GM19467 (cell line): ENCODE measurements around the gene RPS8.
"Not testable (repeated sequence)": the region's sequence is repeated elsewhere in the genome, so short reads cannot be mapped to it uniquely, and the experiment has no call there.

Experiments used
- ATAC-seq: cut with Tn5 transposase; IDR thresholded peaks from one replicate; pipeline ENCODE4 v1.9.1; 2021; ENCODE audit warnings: mild to moderate bottlenecking, moderate library complexity; ENCODE audit not compliant: unreplicated experiment

RPS8 gene

DNA sequence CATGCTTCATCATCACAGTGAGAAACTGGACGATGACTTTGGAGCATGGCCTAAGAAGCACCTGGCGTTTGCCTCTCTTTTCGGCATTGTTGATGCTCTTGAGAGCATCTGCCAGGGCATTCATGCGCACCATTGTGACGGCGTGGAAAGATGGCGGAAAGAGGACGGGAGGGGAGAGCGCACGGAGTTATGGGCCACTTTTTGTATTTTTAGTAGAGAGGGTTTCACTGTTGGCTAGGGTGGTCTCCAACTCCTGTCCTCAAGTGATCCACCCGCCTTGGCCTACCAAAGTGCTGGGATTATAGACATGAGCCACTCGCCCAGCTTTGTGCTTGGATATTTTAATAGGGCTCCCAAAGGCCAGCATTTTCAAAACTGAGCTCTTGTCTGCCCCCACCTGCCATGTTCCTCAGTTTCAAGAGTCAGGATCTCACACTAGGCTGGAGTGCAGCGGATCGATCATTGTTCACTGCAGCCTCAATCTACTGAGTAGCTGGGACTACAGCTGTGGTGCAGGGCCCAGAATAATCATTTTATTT is 5.3 kb downstream of the RPS8 start:
- no peak for ATAC-seq

DNA sequence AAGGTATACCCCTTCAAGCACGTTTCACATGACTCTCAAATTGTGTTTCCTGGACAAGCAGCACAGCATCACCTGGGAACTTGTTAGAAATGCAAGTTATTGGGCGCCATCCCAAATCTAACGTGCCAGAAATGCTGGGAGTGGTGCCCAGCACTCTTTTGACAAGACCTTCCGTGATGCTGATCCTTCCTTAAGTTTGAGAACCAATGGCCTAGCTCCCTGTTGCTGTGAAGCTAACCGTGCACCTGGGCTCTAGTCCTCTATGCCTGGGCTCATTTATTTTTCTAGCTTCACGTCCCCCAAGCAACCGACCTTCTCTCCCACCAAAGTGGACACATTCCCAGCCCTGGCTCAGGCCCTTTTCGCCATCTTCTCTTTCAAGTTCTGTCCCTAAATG is 8.4 kb downstream of the RPS8 start:
- no peak for ATAC-seq

DNA sequence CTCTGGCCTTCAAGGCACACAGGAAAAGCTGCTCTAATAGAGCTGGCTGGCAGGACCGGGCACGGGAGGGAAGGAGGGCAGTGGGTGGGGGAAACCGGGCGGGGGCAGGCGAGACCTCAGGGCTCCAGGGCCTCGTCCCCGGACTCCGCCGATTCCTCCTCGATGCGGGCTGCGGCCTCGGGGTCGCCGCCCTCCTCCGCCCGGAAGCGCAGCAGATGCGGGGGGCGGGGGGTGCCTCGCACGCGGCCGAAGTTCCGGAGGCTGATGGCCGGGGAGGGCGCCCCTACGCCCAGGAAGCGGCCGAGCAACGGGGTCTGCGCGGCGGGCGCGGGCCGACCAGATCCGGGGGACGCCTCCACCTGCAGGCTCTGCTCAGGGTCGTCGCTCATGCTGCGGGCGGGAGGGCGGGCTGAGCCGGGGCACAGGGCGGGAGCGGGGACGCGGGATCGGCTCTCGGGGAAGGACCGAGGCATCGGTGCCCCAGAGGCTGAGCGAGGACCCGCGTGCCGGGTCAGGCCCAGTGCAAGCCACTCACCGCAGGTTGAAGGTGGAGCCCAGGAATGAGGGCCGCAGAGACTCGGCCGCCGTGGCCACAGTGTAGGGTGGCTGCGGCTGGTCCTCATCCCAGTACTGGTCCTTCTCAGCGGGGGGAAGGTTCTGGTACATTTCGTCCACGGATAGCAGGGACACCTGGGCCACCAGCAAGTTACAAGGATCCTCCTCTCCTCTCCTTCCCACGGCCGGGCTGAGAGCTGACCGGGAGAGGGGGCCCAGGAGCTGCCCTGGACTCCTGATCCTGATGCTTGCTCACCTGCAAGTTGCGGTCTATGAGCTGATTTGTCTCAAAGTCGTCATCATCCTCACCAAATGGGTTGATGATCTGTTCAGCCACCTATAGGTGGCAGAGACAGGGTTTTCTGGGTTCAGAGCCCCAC is 9.0 kb downstream of the RPS8 start:
- no peak for ATAC-seq

DNA sequence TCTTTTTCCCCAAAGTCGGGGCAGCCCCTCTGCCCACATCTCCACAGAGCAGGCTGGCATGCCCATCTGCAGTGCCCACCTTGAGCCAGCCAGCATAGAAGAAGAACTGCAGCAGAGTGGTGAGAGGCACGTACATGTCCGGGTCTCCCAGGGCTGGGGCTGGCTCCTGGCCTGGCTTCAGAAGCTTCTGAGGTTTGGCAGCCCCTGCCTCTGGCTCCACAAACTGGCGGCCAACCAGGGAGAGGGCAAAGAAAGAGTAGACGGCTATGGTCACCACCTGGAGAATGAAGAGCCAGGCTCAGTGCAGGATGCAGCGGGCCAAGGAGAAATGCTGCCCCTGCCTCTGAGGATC is 9.7 kb downstream of the RPS8 start:
- ATAC-seq, result no peak

DNA sequence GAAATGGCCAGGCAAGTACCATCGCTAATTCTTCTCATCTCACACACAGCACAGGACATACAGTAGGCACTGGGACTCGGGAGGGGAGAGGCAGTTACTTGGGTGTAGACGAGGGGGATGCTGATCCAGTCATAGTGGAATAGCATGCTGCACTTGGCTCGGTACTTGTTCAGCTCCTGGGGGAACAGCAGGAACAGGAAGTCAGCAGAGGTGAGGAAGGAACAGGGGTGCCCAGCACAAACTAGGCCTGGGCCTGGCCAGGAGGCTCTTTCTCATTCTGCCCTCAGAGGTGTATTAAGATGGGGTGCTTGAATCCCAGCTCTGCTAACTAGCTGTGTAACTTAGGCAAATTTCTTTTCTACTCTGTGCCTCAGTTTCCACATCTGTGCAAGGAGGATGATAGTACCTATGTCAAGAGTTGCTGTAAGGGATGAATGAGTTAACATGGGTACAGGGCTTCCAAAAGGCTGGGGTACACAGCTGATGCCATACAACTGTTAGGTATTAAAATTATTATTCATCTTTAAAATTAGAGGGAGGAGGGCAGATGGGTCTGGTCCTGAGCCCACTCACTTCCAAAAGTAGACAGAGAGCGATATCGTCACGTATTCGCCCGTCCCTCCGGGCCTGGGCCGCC is 10.3 kb downstream of the RPS8 start:
- ATAC-seq, result no peak

DNA sequence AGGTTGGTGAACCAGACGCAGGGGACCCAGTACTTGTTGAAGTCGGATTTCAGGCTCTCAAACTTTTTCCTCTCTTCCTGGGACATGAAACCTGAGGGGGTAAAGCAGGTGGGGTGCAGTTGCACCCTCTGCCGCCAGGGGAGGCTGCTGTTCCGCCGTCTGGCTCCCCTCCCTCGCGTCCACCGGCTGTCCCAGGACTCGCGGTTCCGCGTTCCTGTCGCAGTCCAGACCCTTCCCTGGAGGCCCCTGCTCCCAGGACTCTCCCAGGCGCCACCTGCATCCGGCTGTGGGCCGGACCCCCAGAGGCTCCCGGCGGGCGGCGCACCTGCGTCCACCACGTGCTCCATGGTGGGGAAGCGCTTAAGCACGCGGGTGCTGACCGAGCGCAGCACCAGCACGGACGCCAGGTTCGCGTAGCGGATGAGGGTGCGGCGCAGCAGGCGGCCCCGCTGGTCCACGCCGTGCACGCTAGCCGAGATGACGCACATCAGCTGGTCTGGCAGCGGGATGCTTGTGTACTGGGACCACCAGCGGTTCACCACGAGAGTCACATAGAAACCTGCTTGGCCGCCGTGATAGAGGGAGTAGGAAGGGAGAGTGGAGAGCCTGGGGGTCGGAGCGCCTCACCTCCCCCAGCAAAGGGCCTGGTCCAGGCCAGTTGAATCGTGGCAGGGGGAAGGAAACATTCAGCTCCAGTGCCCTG is 10.9 kb downstream of the RPS8 start:
- ATAC-seq, result peak; percentile 52

DNA sequence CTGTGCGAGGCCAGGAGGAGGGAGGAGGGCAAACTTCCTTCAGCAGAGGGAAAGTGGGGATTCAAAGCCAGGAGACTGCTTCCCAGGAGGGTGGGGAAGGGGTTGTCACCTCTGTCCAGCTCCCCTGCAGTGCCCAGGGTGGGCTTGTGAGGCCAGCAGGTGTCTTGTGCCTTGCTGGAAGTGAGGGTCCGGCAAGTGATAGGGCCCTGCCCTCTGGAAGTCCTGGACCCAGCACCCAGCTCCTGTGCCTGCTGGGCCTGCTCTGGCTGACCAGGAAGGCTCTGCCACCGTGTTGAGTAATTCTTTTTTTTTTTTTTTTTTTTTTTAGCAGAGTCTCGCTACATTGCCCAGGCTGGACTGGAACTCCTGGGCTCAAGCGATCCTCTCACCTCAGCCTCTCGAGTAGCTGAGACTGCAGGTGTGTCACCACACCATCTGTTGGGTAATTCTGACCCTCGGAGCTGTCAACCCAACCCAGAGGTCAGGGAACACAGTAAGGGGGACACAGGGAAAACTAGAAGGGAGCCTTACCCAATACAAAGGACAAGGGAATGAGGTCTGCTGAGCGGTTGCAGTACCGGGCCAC is 11.6 kb downstream of the RPS8 start:
- no peak for ATAC-seq

DNA sequence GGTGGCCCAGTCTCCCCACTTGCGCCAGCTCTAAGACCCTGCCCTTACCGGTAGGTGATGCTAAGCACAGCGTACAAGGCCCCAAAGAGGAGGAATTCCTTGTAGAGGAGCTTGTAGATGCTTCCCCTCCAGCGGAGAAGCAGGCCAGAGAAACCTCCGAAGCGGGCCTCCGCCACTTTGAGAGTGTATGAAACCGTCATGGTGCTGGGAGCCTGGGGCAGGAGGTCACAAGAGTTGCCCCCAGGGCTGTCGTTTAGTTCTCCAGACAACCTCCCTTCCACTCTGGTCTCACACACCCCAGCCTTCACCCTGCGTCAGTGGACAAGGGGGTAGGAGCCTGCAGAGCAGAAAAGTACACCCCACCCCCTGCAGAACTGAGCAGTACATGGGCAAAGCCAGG is 12.2 kb downstream of the RPS8 start:
- no peak for ATAC-seq

DNA sequence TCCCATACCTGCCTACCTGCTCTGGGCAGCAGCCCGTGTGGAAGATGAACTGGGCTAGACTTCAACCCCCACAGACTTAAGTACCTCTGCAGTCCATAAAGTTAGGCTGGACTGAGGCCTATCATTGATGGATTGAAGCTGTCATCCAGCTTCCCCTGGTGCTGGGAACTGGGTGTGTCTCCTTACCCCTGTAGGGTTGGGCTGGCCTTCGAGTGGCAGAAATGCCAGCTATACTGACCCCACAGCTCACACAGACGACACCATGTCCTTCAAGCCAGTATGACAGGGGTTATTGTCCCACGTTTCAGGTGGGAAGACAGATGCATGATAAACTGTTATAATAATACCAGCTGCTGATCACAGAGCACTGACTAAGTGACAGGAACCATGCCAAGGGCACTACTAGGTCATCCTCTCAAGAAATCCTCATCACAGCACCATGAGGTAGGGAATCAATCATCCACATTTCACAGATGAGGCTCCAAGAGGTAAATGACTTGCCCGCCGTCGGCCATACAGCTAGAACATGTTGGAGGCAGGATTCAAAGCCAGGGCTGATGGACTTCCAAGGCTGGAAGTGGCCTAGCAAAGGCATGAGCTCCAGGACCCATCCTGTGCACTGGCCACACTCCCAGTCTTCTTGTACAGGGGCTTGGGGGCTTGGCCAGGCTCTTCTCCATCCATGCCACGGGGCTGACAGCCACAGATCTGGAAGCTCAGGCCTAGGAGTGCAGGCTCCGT is 12.9 kb downstream of the RPS8 start, which contains the start of gene BEST4:
BEST4 (minus strand) TSS at position 51 of the 741 bp plus-strand sequence. CDS start 465 bp downstream, outside the sequence.
- ATAC-seq, result no peak

DNA sequence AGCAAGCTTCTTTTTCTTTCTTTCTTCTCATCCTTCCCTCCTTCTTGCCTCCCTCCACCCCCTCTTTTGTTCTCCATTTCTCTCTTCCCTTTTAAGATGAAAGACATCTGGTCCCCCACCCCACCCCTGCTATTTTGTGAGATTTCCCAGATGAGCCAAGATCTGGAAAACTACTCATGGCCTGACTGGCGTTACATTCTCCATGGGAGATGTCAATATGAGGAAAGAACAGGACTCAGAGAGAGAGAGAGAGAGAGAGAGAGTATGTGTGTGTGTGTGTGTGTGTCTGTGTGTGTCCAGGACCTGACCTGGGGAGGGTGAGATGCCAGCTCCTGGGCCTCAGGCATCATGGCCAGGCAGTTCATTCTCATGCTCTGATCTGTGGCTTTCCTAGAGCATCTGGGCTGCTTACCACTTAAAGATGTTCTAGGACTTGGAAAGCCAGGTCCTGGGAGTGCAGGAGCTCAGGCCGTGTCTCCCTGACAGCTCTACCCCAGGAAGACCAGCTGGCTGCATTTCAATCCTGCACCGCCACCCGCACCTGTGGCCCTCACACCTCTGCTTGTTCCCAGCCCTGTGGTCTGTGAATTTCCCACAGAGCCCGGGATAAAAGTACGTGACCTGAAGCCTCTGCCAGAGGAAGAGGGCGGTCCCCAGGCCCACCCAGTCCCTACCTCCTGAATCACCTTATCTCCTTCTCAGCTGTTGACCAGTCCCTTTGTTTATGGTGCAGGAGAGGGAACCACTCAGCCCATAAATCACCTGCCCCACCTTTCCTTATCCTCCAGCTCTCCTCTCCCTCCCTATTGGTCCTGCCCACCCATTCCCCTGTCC is 15.8 kb downstream of the RPS8 start:
- no peak for ATAC-seq

DNA sequence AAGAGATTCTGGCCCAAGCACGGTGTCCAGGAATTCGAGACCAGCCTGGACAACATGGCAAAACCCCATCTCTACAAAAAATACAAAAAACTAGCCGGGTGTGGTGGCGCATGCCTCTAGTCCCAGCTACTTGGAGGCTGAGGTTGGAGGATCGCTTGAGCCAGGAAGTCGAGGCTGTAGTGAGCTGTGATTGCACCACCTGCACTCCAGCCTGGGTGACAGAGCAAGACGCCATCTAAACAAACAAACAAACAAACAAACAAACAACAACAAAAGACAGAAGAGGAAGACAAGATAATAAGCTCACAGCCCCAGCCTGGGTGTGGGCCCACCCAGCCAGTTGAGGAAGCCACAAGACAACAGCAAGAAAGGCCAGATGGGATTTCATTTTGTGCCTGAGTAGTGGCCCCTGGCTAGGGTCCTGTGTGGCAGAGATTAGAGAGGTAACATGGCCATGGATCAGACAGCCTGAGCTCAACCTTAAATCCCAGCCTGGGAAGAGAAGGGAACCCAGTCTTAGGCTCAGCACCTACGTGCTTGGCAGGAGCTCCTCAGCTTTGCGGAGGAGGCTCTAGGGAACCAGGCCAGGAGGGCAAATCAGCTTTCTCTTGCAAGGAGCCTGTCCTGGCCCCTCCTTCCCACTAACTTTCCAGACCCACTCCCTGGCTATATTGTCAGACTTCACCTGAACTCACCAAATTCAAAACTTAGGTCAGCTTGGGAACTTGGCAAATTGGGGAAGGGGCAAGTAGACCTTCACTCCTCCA is 17.6 kb downstream of the RPS8 start:
- no peak for ATAC-seq

DNA sequence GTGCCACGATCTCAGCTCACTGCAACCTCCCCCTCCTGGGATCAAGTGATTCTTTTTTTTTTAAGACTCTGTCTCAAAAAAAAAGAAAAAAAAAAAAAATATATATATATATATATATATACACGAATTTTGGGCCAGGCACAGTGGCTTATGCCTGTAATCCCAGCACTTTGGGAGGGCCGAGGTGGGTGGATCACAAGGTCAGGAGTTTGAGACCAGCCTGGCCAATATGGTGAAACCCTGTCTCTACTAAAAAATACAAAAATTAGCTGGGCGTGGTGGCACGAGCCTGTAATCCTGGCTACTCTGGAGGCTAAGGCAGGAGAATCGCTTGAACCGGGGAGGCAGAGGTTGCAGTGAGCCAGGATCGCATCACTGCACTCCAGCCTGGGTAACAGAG is 22.5 kb downstream of the RPS8 start:
- not testable (repeated sequence) for ATAC-seq

DNA sequence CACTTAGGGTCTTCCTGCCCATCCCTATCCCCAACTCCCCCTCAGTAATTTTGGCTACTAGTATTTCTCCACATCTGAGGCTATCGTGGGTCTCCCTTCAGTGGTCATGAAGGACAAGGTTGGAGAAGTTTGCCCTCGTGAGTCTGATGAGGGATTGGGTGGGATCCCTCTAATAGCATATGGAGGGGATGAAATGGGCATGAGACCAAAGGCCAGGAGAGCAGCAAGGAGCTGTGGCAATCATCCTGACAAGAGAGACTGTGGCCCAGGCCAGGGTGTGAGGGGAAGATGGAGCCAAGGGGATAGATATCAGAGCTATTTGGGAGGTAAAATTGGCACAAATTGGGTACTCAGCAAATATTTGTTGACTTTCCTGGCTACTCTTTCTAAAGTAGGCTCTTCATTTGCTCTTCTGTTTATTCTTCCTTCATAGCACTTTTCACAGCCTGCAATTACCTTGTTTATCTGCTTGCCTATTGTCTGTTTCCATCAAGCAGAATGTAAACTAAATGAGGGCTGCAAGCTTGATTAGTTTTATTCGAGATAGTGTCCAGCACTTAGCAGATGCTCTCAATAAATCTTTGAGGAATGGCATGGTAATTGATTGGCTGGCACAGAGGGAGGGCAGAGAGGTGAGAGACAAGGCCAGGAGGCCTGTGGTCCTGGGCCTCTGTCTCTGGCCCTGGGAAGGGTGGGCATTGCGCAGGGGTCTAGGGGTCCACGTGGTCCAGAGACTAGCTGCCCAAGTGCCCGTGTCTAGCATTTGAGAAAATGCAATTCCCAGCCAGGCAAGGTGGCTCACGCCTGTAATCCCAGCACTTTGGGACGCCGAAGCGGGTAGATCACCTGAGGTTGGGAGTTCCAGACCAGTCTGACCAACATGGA is 23.4 kb downstream of the RPS8 start:
- ATAC-seq, result no peak

DNA sequence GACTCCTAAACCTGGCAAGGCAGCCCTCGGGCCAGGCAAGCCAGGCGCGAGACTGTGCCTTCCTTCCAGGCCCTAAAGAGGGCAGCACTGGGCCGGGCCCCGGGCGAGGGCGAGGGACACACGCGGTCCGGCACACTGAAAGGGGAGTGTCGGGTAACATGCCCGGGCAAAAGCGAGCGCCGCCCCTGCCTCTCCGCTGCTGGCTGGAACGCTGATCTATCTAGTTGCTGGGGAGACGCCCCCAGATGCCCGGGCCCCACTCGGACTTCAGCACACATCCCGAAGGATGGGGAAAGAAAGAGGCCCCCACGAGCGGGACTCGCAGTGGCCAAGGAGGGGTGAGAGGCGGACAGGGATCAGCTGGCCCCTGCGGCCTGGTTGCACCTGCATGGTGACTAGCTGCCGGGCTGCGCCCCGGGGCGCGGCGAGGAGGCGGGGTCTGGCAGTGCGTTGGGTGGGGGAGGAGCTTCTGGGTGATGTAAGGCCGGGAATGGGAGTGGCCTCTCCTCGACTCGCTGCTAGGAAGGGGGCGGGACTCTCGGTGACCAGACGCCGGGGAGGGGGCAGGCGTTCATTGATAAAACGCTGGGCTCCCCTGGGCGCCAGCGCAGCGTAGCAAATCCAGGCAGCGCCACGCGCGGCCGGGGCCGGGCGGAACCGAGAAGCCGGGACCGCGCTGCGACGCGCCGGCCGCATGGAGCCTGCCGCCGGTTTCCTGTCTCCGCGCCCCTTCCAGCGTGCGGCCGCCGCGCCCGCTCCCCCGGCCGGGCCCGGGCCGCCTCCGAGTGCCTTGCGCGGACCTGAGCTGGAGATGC is 24.6 kb downstream of the RPS8 start, which contains the start of gene PLK3:
PLK3 (plus strand) TSS at position 608 of the 815 bp plus-strand sequence; CDS start at position 695, 87 bp downstream.
- peak; percentile 70 for ATAC-seq

DNA sequence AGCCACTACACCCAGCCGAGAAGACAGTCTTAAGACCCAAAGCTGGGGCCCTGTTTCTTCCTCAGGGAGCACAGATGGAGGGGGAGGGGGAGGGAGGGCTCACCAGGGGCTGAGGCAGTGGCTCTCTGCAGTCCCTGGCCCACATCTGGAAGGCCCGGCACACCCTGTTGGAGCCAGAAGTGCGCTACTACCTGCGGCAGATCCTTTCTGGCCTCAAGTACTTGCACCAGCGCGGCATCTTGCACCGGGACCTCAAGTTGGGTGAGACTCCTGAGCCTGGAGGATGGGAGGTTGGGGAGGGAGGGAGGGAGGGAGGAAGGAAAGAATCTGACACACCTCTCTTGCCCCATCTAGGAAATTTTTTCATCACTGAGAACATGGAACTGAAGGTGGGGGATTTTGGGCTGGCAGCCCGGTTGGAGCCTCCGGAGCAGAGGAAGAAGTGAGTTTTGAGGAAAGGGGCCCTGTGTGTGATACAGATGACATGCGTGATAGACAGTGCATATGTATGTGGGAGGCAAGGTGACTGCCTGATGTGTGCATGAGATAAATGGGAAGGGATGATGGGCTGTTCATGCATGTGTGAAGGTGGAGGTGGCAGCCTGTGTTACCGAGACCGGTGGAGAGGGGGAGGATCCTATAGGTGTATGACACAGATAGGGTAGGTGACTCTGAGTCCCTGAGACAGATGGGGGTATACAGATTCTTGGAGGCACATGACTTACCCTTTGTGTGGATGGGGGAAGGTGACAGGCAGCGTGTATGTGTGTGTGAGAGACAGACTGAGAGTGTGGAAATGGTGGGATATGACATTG is 26.4 kb downstream of the RPS8 start:
- no peak for ATAC-seq
